T-helper 1 cell treated with Interleukin-12 subunit alpha and Interleukin-12 subunit beta and Interleukin-4 antibody, amounts not matched to agents 30 ng/mL and 1 ng/mL, for 36 hours (primary cell): ENCODE data around the gene ZIC5. TPM values are rescaled to one million over a fixed set of nuclear protein-coding genes. Genes with fewer than 3 reads are reported as not detected.

Source experiments
- intact Hi-C: fragments of 100-400 bp; cut with micrococcal nuclease; formaldehyde crosslinking; loops from one replicate; pipeline ENCODE4 v1.15.1; 2024
- total RNA-seq: library from RNA; stranded (reverse); gene quantifications from 2 replicates; pipeline ENCODE4 v1.2.3, GENCODE V29; 2022

Gene ZIC5
- total RNA-seq, 1 donor from 2014 or later: not detected

GRCh38 chr13:99988529-99989275, 17.1 kb upstream of the ZIC5 start:
- intact Hi-C loops: loop anchor here (5.0 kb wide), 1 partner anchor 689 kb away; no protein-coding TSS in a partner anchor

DNA sequence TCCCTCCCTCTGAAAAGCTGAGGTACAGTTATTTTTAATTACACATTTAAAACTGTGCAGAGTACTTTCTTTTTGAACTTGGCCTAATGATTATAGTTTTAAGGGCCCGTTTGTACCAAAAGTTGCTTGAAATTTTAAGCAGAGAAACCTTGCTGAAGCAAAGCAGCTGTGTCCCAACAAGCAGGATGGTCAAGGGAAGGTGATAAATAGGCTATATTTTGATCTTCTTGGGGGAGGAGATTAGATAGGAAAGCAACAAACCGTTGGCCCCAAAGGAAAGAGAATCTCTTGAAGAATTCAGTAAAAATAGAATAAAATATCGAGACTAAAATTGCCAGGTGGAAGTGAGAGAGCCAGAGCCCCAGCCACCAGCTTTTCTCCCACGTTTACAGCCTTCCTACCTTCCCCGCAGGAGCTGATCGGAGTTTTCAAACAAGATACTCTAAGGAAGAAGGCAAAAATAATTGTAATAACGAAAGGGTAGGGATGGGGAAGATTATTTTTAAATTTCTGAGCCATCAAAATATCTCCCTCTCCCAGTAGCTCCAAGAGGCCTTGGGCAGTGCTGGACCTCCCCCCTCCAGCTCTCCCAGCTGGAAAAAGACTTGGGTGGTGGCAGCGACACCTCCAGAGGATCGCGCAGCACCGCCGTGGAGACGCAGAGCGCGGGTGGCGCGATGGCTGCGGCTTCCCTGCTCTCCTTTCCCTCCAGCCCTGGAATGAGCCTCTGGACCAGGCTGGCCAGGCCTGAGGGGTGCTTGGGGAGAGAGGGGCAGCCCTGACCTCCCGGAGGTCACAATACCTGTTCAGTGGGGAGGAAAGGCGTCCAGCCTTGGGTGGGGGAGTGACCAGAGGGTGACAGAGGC, 15.8 kb upstream of the ZIC5 start:
- intact Hi-C loops: loop anchor here (5.0 kb wide), 1 partner anchor 690 kb away; no protein-coding TSS in a partner anchor

DNA sequence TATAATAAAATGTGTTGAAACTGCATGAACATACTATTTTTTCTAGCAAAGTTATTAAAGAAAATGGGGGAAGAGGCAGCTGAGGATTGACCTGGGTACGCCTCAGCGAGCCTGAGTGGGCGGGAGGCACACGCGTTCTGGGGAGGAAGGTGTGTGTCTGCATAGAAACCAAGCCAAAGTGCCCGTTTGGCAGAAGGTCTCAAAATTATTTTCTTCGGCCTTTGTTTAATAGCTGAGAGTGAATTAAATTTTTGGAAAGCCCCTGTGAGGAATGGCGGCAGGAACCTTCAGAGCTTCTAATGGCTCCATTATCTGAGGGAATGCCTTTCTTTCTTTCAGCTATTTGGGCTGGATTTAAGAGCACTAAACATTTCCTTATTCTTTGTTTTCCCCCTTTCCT, 15.2 kb upstream of the ZIC5 start:
- intact Hi-C loops: loop anchor here (5.0 kb wide), 1 partner anchor 691 kb away; no protein-coding TSS in a partner anchor

- intact Hi-C loops: loop anchor here (5.0 kb wide), 1 partner anchor 691 kb away; no protein-coding TSS in a partner anchor
Observed at GRCh38 chr13:99985886-99986527, 14.4 kb upstream of the ZIC5 start.

DNA sequence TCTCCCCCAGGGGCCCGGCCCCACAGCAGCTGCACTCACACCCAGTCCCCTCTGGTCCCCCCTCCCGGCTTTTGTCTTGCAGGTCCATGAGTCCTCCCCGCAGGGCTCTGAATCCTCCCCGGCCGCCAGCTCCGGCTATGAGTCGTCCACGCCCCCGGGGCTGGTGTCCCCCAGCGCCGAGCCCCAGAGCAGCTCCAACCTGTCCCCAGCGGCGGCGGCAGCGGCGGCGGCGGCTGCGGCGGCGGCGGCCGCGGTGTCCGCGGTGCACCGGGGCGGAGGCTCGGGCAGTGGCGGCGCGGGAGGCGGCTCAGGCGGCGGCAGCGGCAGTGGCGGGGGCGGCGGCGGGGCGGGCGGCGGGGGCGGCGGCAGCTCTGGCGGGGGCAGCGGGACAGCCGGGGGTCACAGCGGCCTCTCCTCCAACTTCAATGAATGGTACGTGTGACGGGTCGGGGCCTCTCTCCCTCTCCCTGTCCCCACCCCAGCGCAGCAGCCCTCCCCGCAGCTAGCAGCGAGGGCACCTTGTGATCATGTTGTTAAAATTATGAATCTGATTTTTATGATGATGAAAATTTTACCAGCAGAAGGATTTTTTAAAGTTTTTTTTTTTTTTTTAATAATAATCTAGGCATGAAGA, 13.8 kb upstream of the ZIC5 start:
- intact Hi-C loops: loop anchor here (5.0 kb wide), 1 partner anchor 692 kb away; no protein-coding TSS in a partner anchor

GRCh38 chr13:99984461-99985240, 13.1 kb upstream of the ZIC5 start:
- intact Hi-C loops: loop anchor here (1.0 to 5.0 kb wide), 4 partner anchors 8 to 693 kb away; no protein-coding TSS in a partner anchor

DNA sequence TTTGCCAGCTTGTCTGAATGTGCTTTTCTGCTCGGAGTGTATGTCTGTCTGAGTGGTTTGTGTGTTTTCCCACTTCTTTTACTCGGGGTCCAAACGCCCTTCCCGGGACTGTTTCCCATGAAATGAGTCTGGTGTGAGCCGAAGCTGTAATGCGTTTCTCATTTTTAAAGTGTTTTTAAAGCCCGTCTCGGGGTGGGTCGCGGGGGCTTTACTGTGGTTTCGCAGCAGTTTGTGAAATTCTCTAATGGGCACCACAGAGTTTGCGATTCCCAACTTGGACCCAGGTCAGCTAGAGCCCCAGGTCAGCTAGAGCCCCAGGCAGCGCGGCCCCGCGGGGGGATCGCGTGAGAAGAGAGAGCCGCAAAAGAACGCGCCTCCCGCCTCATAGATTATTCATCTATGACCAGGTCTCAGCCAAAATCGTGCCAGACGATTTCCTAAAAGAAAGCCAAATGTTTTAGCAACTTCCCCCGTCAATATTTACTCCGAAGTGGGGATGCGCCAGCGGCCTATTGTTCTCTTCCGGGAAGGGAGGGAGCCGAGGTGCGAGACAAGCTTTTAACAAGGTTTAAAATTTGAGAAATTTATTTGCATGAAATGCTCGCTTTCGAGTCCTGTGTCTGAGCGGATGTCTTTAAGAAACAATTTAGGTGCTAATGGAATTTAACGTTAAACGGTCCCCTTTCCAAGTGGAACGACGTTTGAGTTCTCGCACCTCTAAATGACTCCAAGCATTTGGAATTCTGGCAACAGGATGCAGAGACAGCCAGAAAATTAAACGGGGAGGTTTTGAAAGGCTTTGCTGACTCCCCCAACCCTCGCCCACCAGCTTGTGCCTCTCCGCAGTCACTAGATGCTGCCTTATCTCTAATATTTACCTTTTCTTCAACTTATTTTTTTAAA, 12.2 kb upstream of the ZIC5 start:
- intact Hi-C loops: loop anchor here (1.0 to 5.0 kb wide), 4 partner anchors 9 to 486 kb away; no protein-coding TSS in a partner anchor

DNA sequence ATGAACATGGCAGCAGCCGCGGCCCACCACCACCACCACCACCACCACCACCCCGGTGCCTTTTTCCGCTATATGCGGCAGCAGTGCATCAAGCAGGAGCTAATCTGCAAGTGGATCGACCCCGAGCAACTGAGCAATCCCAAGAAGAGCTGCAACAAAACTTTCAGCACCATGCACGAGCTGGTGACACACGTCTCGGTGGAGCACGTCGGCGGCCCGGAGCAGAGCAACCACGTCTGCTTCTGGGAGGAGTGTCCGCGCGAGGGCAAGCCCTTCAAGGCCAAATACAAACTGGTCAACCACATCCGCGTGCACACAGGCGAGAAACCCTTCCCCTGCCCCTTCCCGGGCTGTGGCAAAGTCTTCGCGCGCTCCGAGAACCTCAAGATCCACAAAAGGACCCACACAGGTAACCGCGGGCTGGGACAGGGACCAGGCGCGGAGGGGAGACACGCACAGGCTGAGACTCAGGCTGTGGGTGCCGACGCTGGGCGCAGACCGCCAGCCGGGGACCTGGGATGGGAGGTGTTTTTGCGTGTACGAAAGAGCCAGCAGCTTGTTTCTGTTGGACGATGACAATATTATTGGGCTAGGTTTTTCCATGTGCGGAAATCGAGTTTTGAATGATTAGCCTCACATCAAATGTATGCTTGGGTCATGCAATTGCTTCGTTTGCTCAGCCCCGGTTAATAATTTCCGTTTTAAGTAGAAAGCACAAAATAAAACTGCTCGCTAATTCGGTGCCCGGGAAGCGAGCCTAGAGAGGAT, 11.3 kb upstream of the ZIC5 start:
- intact Hi-C loops: loop anchor here (1.0 to 5.0 kb wide), 2 partner anchors 13 to 486 kb away; no protein-coding TSS in a partner anchor

DNA sequence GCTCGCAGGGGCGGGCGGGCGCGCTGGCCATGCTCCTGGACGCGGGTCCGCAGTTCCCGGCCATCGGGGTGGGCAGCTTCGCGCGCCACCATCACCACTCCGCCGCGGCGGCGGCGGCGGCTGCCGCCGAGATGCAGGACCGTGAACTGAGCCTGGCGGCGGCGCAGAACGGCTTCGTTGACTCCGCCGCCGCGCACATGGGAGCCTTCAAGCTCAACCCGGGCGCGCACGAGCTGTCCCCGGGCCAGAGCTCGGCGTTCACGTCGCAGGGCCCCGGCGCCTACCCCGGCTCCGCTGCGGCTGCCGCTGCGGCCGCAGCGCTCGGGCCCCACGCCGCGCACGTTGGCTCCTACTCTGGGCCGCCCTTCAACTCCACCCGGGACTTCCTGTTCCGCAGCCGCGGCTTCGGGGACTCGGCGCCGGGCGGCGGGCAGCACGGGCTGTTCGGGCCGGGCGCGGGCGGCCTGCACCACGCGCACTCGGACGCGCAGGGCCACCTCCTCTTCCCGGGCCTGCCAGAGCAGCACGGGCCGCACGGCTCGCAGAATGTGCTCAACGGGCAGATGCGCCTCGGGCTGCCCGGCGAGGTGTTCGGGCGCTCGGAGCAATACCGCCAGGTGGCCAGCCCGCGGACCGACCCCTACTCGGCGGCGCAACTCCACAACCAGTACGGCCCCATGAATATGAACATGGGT, 10.6 kb upstream of the ZIC5 start:
- intact Hi-C loops: loop anchor here (5.0 kb wide), 1 partner anchor 485 kb away; no protein-coding TSS in a partner anchor

GRCh38 chr13:99981735-99982035, 10.1 kb upstream of the ZIC5 start, which contains the start of gene ZIC2:
TSS of gene ZIC2 (plus strand) at chr13:99981784. CDS start at chr13:99982065, 281 bp downstream.
- intact Hi-C loops: loop anchor here (5.0 kb wide), 1 partner anchor 484 kb away; no protein-coding TSS in a partner anchor

- intact Hi-C loops: loop anchor here (1.0 to 5.0 kb wide), 2 partner anchors 81 to 484 kb away; no protein-coding TSS in a partner anchor
Observed at GRCh38 chr13:99980824-99981734, 9.5 kb upstream of the ZIC5 start.

DNA sequence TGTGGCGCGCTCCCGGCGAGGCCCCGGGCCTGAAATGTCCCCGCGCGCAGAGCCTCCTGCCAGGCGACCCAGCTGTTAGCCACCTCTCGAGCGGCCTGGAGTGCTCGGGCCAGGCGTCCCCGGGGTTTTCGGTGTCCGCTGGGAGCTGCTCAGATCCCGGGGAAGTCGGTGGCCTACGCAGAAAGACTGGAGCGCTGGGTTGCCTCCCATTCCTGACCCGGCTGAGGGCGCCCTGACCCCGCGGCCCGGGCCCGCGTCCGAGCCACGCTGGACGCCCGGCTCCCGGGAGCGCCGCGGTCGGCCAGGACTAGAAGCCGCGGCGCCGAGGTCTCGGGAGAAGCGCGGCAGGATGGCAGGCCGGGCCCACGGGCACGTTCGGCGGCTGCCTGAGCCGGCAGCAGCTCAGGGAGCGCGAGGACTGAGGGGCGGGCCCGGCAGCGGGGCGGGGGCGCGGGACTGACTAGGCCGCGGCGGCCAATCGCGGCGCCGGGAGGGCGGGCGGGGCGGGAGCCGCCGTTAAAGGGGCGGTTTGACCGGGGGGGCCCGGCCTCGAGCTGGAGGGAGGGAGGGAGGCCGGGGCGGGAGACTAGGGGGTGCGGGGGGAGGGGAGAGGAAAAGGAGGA, 8.7 kb upstream of the ZIC5 start:
- intact Hi-C loops: loop anchor here (1.0 to 5.0 kb wide), 2 partner anchors 80 to 483 kb away; no protein-coding TSS in a partner anchor

DNA sequence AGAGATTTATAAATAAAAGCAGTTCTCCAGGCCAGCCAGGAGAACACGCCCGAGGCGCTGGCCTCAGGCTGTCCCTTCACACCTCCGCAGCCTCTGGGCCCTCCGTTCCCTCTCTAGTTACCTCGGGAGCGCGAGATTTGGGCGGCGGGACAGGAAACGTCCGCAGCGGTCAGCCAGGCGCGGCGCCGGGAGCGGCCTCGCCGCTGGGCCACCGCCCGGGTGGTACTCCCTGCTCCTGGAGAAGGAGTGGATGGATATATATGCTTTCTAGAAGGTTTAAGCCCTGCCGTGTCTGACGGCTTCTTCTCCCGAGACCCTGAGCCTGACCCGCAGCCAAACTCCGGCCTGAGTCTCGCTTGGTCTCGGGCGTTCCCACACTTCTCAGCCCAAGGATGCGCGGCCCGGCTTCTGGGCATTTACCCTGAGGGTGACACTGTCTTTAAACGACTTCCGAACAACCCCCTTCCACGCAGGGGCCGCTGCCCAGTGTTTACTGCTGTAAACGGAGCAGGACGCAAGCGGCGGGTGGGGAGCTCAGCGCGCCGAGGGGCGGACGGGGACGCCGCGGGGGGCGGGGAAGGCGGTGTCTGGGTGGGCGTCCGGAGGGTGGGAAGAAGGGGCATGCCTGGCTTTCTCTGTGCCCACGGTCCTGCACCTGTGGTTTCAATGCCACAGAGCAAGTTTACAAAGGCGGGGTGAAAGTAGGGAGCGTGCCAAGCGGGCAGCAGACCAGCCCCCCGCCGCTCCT, 8.1 kb upstream of the ZIC5 start:
- intact Hi-C loops: loop anchor here (1.0 to 5.0 kb wide), 4 partner anchors 79 to 1938 kb away; no protein-coding TSS in a partner anchor

DNA sequence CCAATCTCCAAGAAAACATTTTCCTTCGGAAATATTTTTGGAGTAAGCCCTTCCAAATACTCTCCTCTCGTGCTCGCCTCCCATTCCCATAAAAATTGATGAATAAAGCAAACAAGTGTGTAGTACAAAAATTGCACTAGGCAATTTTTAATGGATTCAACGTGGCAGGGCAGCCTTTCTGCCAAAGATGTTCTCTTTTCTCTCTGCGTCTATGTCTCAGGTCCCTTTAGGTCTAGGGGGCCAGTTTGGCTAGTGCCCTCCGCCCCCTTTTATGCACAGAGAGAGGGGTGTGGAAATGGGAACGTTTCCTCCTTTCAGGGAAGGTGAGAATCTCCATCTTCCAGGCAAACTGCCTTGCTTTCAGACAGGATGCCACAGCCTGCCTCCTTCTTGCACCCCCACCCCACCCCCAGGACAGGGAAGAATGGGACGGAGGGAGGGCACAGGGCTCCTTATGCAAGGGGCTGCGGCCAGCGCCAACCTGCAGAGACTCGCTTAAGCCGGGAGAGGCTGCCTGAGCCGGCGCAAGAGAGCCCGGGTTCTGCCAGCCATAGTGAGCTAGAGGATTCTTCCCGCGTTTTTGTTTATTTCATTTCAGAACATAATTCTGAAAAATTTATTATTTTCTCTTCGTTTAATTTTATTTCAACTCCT, 7.4 kb upstream of the ZIC5 start:
- intact Hi-C loops: loop anchor here (5.0 kb wide), 2 partner anchors 428 to 1938 kb away; no protein-coding TSS in a partner anchor
